Kidney glomerular epithelial cell (primary cell): ENCODE data around the gene CHMP3.

ENCODE experiments used
- DNase-seq: peaks from one replicate; lab custom pipeline; 2025; lab: John Stamatoyannopoulos, UW

CHMP3 gene

DNA sequence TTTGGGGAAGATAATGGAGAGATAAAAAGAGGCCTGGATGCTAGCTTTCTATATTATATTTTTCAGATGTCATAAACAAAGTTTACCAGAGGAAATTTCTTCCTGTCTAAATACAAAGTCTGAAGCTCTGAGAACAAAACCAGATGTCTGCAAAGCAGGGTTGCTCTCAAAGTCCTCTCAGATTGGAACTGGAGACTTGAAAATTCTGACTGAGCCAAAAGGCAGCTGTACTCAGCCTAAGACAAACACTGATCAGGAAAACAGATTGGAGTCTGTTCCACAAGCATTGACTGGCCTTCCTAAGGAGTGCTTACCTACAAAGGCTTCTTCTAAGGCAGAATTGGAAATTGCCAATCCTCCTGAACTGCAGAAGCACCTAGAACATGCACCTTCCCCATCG lies 96.9 kb downstream of the CHMP3 start:
- DNase-seq = no peak

DNA sequence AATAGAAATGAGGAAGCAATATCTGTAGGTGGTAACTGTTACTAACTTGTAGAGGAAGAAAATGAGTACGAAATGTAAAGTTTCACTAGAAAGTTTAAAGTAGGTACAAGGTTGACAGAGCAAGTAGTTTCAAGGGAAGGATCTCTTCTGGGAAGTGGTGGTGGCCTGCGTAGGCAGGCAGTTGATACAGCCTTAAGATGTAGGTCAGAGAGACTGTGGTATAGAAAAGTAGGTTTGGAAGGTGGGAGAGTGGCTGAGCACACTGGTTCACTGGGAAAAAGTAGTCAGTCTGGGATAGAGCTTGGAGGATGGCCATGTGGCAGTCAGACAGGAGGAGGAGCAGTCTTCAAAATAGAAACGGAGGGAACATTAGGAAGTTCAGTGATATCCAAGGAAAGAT lies 98.6 kb downstream of the CHMP3 start:
- no peak for DNase-seq

- no peak for DNase-seq
Observed at GRCh38 chr2:86461042-86461743, 102.0 kb downstream of the CHMP3 start.

DNA sequence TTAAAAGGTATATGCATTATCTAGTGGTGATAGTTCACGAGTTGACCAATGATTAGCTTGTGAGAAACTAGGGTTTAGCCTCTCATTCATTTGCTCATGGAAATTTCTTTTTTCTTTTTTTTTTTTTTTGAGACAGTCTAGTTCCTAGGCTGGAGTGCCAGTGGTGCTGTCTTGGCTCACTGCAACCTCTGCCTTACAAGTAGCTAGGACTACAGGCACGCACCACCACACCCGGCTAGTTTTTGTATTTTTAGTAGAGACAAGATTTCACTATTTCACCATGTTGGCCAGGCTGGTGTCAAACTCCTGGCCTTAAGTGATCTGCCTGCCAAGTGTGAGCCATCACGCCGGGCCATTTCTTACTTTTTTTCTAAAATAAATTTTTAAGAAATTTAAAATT lies 108.1 kb downstream of the CHMP3 start:
- DNase-seq = no peak

DNA sequence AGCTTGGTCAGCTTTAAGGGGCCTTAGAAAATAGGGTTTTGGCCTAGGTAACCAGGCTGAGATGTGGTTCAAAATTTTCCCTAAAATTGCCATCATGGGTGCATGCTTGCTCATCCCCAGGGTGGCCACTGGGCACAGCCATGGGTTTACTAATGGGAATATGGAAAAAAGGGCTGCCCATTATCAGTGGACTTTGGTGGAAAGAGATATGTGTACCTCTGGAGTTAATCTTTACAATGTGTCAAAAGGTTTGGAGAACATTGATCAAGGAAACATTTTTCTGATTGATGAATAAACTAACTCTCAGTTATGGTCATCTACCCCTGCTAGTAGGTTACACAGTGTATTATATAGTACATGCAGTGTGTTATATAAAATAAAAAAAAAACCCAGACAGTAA lies 109.0 kb downstream of the CHMP3 start:
- no peak for DNase-seq

DNA sequence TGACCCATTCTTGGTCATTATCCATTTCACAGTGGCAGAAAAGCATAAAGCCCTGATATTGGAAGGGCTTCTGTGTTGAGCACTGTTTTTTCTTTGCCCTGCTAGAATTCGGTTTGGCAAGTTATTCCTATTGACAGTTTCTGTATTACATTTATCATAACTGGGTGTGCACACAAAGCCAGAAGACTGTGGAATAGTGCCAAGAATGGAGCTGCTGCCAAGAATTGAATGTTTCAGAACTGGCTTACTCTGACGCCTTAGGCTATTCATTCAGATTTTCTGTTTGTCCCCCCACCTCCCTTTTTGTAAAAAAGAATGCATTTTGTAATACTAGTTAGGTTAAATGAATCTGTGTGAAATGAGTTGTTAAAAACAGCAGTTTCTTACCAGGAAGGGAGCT lies 109.4 kb downstream of the CHMP3 start:
- no peak for DNase-seq
